MG63 (cell line): ENCODE results near the gene KCNMB3. TPM values are rescaled to one million over a fixed set of nuclear protein-coding genes. Genes with fewer than 3 reads are reported as not detected.
"Not testable (repeated sequence)": the region's sequence is repeated elsewhere in the genome, so short reads cannot be mapped to it uniquely, and the experiment has no call there.

Experiments used
- DNase-seq: peaks from one replicate; pipeline ENCODE4 v3.0.0-alpha.2; 2020
- H3K27me3 ChIP-seq: fragments of 250-450 bp; sonication (Bioruptor Pico); 2 replicates; pipeline ENCODE4 v1.5.1; 2020; ENCODE audit warnings: mild to moderate bottlenecking, moderate library complexity
- H3K36me3 ChIP-seq: fragments of 250-450 bp; sonication (Bioruptor Pico); 2 replicates; pipeline ENCODE4 v1.5.1; 2020; ENCODE audit warnings: mild to moderate bottlenecking, moderate library complexity
- H3K4me3 ChIP-seq: fragments of 250-450 bp; sonication (Bioruptor Pico); 2 replicates; pipeline ENCODE4 v1.5.1; 2020; ENCODE audit warnings: mild to moderate bottlenecking, moderate library complexity
- H3K9me3 ChIP-seq: fragments of 250-450 bp; sonication (Bioruptor Pico); 2 replicates; pipeline ENCODE4 v1.5.1; 2020; ENCODE audit warnings: mild to moderate bottlenecking, moderate library complexity
- total RNA-seq: library from RNA; depleted of rRNA; stranded (reverse); fragments of >200 nt; shearing (Covaris generic); gene quantifications from 2 replicates; pipeline ENCODE4 v1.2.3, GENCODE V29; 2014; ENCODE audit warnings: low replicate concordance; rRNA removed

Gene KCNMB3, protein sequence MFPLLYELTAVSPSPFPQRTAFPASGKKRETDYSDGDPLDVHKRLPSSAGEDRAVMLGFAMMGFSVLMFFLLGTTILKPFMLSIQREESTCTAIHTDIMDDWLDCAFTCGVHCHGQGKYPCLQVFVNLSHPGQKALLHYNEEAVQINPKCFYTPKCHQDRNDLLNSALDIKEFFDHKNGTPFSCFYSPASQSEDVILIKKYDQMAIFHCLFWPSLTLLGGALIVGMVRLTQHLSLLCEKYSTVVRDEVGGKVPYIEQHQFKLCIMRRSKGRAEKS
- 0.30 and 0.54 TPM in 2 replicates for total RNA-seq

DNA sequence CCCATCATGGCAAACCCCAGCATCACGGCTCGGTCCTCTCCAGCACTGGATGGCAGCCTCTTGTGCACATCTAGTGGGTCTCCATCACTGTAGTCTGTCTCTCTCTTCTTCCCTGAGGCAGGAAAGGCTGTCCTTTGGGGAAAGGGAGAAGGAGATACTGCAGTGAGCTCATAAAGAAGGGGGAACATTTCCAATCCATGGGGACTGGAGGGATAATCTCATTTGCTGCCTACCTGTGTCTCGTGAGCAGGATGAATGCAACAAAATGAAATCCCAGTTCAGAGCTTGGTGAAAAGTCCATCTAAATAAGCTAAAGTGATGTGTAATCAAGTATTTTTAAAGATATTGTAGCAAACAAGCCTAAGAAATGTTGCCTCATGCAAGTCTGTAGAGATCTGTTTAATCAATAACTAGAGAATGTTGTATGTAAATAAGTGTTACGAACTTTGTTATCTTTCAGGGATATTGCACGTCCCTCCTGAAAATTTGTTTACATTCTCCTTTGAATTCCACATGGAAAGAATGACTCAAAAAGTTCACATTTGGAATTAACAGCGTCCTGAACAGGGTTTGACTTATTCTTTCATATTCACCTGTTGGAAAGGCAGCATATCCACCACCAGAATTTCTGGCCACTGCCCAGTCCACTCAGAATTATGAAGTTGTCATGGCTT is at the start of gene KCNMB3:
Gene KCNMB3 (minus strand): TSS at position 312 of the 674 bp plus-strand sequence. CDS start 124 bp downstream, at position 188.
- Histone ChIP-seq H3K27me3 (no peaks in the 10 kb centered on the region), H3K9me3 (no peaks in the 10 kb centered on the region), H3K36me3 (peaks cover 16% of the 10 kb centered on the region; the same call in 1 of the 2 replicates), H3K4me3 (no peak within 1 kb of the TSS)
- no peak for DNase-seq

DNA sequence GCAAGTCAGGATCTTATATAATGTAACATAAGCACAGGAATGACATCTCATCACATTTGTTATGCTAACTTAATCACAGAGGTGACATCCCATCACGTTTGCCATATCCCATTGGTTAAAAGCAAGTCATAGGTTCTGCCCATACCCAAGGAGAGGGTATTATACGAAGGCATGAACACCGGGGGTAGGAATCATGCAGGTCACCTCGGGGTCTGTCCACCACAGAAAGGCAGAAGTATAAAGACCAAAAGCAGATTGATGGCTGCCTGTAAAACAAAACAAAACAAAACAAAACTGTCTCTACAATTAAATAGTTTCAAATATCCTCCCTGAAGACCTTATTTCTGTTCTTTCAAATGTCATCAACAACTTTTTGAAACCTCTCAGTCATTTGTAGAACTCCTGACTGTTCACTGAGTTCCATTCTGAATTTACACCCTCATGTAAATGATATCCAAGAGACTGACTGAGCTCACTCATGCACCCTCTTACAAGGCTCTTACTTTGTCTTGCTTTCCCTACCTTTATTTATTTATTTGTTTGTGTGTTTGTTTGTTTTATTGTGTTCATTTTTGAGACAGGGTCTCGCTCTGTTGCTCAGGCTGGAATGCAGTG is 49.2 kb upstream of the KCNMB3 start:
- H3K4me3 ChIP-seq, result no peak overlapping the region
- no peaks in the 10 kb centered on the region; the same call in 1 of the 2 replicates for H3K27me3 ChIP-seq
- no peak for DNase-seq
- no peaks in the 10 kb centered on the region for H3K36me3 ChIP-seq
- H3K9me3 ChIP-seq, result no peaks in the 10 kb centered on the region

DNA sequence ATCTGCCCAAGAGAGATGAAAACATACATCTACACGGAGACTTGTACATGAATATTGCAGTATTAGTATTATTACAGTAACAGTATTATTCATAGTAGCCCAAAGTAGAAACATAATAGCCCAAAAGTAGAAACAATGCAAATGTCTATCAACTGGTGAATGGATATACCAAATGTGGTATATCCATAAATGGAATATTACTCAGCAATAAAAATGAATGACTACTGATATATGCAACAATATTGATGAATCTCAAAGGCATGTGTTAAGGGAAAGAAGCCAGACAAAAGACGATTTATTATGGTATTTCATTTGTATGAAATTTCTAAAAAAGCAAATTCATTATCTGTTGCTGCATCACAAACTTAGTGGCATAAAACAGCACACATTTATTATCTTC is 48.4 kb upstream of the KCNMB3 start:
- DNase-seq, result no peak
- Histone ChIP-seq H3K4me3 (no peak overlapping the region), H3K36me3 (no peaks in the 10 kb centered on the region), H3K27me3 (no peaks in the 10 kb centered on the region; the same call in 1 of the 2 replicates), H3K9me3 (no peaks in the 10 kb centered on the region)

DNA sequence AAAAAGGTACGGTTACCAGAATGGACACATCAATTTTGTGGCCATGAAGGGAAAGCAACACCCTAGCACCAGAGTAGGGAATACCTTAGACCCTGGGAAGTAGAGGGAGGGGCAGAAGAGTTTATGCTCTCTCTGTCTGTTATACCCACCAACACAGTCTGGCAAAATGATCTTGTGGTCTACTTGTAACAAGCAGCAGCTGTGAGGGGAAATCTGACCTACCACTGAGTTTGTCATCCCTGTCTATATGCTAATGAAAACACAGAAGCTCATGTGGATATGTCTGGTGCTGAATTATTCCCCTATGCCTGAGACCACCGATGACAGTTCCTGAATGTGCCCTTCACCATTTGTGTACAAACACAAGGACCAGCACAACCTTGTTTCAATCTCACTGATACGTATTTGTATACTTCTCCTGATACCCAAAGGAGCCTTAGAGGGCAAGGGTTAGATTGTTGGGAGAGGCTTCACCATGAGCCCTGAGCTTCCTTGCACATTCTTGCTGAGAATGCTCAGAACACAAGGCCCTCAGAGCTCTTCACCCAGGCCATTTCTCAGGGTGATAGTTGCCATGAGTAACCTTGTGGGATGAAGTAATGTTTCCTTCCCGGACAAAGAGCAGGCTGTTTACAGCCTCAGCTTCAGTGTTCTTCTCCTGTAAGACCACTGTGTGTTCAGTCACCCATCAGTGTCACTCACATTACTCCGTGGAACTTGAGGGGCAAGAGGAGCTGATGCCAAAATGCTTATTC is 47.2 kb upstream of the KCNMB3 start:
- Histone ChIP-seq H3K9me3 (no peaks in the 10 kb centered on the region), H3K27me3 (no peaks in the 10 kb centered on the region; the same call in 1 of the 2 replicates), H3K4me3 (no peak overlapping the region), H3K36me3 (no peaks in the 10 kb centered on the region)
- no peak for DNase-seq

DNA sequence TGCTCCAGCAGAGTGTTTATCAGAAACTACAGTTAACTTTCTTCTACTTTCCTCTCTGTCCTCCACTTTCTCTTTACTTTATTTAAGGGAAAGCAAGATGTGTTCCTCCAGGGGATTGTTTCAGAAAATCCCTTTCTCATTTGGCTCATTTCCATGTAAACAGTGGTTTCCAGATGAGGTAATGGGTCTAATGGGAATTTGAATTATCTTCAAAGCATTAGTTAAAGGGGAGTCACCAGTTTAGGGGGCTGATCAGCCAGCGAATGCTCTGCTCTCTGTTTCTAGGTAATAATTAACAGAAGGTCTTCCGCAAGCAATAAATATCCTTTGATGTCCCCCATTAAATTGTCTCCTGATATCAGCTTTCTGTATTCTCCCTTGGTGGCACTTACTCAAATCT is 41.5 kb upstream of the KCNMB3 start:
- no peak overlapping the region for H3K4me3 ChIP-seq

DNA sequence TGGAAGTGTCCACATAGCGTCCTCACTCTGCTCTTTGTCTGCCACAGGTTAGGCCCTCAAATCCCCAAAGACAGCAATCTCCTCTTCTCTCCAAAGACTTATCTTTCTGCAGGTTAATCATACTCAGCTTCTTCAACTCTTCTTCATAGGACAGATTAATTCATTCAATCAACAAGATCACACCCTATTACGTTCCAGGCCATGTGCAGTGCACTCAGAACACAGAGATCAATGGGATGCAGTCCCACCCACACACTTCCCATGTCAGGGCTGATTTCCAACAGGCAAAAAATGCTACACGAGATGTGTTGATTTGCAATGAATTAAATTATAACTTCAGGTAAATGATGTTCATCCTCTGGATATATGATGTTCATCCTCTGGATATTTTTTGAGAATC is 38.4 kb upstream of the KCNMB3 start:
- Histone ChIP-seq H3K36me3 (no peaks in the 10 kb centered on the region), H3K27me3 (peaks cover 7% of the 10 kb centered on the region; the same call in 1 of the 2 replicates)
- no peak for DNase-seq

More for the DNA sequence above, 41.5 kb upstream of the KCNMB3 start:
- peaks cover 5% of the 10 kb centered on the region; the same call in 1 of the 2 replicates for H3K27me3 ChIP-seq
- H3K9me3 ChIP-seq, result no peaks in the 10 kb centered on the region
- H3K36me3 ChIP-seq, result no peaks in the 10 kb centered on the region
- DNase-seq, result no peak

DNA sequence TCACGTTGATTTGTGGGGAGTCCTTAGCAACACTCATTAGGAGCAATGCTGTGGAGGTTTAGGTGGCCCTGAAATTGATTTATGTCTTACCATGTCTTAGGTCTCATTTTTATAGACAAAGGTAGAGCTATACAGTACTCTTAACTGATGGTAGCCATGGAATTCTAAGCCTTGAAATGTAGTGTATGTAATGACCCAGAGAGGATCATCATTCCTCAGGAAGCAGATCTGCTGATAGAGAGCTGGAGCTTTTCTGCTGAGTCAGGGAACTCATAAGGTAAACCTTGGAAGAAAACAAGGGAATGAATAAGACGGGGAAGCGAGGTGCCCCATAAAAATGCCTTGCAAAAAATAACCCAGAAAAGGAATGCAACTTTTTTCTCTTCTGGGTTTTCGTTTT is 37.9 kb upstream of the KCNMB3 start:
- no peaks in the 10 kb centered on the region for H3K36me3 ChIP-seq
- no peak overlapping the region for H3K4me3 ChIP-seq
- H3K9me3 ChIP-seq, result no peaks in the 10 kb centered on the region
- no peak for DNase-seq
- peaks cover 11% of the 10 kb centered on the region; the same call in 1 of the 2 replicates for H3K27me3 ChIP-seq

More for the DNA sequence above, 38.4 kb upstream of the KCNMB3 start:
- Histone ChIP-seq H3K9me3 (no peaks in the 10 kb centered on the region), H3K4me3 (no peak overlapping the region)

DNA sequence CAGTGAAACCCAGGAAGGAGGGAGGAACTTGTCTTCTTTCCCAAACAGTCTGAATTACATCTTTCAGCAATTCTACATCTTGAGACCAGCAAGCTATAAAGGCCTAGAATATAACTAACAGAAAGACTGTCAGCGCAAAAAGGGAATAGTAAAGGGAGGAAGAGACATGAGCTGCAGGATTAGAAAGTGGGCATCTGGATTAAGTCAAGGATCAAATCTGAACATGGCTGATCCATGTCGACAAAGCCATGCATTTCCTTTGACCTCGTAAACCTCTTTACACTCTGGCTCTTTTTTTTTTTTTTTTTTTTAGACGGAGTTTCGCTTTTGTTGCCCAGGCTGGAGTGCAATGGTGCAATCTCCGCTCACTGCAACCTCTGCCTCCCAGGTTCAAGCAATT is 35.4 kb upstream of the KCNMB3 start:
- Histone ChIP-seq H3K36me3 (no peaks in the 10 kb centered on the region), H3K9me3 (no peaks in the 10 kb centered on the region), H3K4me3 (no peak overlapping the region), H3K27me3 (peaks cover 17% of the 10 kb centered on the region)
- DNase-seq, result no peak

DNA sequence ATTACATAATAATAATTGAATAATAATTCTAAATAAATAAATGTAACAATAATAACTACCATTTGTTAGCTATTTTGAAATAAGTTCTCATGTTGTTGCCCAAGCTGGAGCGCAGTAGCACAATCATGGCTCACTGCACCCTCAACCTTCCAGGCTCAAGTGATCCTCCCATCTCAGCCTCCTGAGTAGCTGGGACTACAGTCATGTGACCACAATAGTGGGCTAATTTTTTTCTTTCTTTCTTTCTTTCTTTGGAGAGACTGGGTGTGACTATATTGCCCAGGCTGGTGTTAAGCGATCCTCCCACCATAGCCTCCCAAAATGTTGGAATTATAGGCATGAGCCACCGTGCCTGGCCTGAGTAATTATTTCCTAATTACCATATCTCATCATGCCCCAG is 30.9 kb upstream of the KCNMB3 start:
- Histone ChIP-seq H3K9me3 (no peaks in the 10 kb centered on the region), H3K27me3 (peaks cover 17% of the 10 kb centered on the region), H3K4me3 (no peak overlapping the region), H3K36me3 (no peaks in the 10 kb centered on the region)
- no peak for DNase-seq

DNA sequence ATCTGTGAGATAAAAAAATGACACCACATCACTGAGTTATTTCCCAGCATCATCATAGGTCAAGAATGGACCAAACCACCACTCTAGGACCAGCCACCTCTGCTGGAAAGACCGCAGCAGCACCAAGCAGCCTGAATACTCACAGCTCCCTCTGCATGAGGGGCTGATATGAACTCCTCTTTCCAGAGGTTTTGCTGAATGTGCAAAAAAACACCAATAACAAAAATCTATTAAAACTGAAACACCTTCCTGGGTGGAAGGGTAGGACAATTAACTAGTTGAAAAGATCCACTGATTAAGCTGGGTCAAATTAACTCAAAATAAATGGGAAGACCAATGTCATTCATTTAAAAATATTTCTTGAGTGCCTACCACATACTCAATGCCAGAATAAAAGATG is 28.9 kb upstream of the KCNMB3 start:
- H3K4me3 ChIP-seq, result no peak overlapping the region
- no peak for DNase-seq
- no peaks in the 10 kb centered on the region for H3K9me3 ChIP-seq
- H3K36me3 ChIP-seq, result no peaks in the 10 kb centered on the region
- H3K27me3 ChIP-seq, result peaks cover 17% of the 10 kb centered on the region

DNA sequence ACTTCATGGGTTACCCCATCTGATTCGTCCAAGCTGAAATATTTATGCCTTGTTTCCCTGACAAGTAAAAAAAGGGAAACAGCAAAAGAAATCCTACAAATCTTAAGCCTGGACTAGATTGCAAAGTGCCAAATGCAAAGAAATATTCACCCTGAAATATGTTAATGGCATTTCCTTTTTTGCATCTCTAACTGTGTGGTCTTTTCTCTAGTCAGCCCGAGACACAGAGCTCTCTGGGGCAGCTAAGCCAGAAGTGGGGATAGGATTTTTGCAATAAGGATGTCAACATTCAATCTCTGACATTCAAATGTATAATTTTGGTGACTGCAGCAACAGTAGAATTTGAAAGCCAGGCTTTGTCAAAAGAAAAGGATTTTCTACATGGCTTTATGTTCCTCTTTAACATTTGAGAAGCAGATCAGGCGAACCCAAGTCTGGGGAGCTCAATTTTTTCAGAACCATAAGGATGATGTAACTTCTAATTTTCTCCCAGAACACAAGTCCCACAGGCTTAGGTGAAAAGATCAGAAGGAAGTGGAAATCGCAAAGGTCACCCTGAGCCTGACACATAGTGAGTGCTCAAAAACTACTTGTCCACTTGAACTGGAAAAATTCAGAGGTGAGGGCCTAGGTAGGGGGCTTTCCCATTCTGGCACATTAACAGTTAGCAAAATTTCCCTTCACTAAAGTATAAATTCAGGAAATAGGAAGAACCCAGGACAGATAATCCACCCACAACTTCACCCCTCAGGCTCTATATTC is 28.2 kb upstream of the KCNMB3 start:
- Histone ChIP-seq H3K36me3 (no peaks in the 10 kb centered on the region), H3K27me3 (peaks cover 13% of the 10 kb centered on the region), H3K9me3 (no peaks in the 10 kb centered on the region), H3K4me3 (no peak overlapping the region)
- DNase-seq, result no peak

DNA sequence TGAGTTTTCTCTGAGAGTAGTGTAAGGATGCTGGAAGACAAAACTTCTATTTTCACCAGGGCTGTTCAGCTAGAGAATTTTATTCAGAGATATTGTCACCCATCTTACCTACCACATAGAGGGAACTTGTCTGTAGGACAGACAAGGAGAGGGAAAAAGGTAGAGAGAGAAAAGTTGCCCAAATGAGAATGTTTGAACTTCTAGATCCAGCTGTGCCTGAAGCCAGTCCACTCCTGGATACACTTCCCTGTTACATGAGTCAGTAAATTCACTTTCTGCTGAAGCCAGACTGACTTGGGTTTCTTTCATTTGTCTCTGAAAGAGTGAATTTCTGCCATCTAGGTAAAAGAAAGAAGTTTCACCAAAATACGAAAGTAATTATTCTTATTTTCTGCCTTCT is 27.2 kb upstream of the KCNMB3 start:
- Histone ChIP-seq H3K36me3 (no peaks in the 10 kb centered on the region), H3K27me3 (peaks cover 7% of the 10 kb centered on the region), H3K9me3 (no peaks in the 10 kb centered on the region), H3K4me3 (no peak overlapping the region)
- no peak for DNase-seq

DNA sequence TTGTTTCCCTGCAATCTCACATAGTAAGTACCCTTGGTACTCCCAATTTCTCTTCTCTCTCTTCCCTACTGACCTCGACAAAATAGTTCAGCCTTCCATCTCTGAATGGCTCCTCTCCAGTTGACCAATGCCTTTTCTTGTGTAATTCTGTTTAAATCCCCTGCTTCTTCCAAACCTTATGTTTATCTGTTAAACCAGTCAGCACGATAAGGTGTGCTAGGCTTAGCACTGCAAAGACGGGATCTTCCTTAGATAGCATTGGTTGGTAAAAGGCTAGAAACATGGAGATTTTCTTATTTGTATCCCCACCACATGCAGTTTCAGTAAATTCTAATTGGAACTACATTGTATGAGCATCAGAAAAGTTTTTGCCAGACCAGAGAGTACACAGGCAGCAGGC is 25.8 kb upstream of the KCNMB3 start:
- no peak for DNase-seq
- Histone ChIP-seq H3K27me3 (no peaks in the 10 kb centered on the region), H3K9me3 (no peaks in the 10 kb centered on the region)

DNA sequence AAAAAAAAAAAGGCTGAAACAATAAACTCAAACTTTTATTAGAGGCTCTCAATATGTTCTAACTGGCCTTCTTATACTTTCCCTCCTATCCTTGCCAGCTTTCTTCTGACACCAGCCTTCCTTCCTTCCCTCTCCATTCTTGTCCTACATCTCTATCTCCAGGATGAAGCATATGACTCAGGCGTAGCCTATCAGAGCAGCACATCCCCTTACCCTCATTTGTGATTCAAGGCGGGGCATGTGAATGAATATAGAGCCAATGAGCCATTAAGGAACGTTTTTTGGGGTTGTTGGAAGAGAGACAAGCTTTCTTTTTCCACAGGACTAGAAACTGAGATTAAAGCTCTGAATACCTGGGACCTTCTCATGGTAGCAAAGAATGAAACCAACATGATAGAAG is 25.1 kb upstream of the KCNMB3 start:
- Histone ChIP-seq H3K27me3 (no peaks in the 10 kb centered on the region), H3K4me3 (no peak overlapping the region), H3K9me3 (no peaks in the 10 kb centered on the region), H3K36me3 (no peaks in the 10 kb centered on the region)
- no peak for DNase-seq

More for the DNA sequence above, 25.8 kb upstream of the KCNMB3 start:
- no peak overlapping the region for H3K4me3 ChIP-seq
- no peaks in the 10 kb centered on the region for H3K36me3 ChIP-seq

DNA sequence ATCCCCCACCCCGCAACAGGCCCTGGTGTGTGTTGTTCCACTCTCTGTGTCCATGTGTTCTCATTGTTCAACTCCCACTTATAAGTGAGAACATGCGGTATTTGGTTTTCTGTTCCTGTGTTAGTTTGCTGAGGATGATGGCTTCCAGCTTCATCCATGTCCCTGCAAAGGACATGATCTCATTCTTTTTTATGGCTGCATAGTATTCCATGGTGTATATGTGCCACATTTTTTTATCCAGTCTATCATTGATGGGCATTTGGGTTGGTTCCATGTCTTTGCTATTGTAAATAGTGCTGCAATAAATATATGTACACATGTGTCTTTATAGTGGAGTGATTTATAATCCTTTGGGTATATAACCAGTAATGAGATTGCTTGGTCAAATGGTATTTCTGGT is 23.5 kb upstream of the KCNMB3 start:
- DNase-seq, H3K4me3 ChIP-seq, H3K9me3 ChIP-seq, H3K27me3 ChIP-seq, H3K36me3 ChIP-seq: not testable (repeated sequence)

DNA sequence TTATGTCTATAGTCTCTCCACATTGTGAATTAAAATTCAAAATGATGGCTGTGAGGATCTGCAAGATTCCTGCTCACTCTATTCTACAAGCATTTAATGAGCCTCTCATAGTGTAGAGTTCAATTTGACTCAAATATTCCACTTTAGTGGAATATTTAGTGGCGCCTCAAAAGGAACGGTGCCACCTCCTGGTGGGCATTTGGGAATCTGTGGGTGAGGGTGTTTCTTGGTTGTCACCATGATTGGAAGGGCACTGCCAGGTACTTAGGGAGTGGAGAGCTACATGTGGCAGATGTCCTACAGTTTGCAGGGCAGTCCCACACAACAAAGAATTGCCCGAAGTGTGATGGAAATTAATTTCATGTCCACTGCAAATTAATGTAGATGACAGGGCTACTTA is 21.5 kb upstream of the KCNMB3 start:
- DNase-seq, result peak; percentile 8
- Histone ChIP-seq H3K4me3 (no peak overlapping the region), H3K36me3 (no peaks in the 10 kb centered on the region), H3K9me3 (no peaks in the 10 kb centered on the region), H3K27me3 (no peaks in the 10 kb centered on the region)
